ENCODE data around the gene EFCAB6.
A peak's percentile ranks its signal among the peaks of the same experiment; 100 is the strongest.

The EFCAB6 gene

DNA sequence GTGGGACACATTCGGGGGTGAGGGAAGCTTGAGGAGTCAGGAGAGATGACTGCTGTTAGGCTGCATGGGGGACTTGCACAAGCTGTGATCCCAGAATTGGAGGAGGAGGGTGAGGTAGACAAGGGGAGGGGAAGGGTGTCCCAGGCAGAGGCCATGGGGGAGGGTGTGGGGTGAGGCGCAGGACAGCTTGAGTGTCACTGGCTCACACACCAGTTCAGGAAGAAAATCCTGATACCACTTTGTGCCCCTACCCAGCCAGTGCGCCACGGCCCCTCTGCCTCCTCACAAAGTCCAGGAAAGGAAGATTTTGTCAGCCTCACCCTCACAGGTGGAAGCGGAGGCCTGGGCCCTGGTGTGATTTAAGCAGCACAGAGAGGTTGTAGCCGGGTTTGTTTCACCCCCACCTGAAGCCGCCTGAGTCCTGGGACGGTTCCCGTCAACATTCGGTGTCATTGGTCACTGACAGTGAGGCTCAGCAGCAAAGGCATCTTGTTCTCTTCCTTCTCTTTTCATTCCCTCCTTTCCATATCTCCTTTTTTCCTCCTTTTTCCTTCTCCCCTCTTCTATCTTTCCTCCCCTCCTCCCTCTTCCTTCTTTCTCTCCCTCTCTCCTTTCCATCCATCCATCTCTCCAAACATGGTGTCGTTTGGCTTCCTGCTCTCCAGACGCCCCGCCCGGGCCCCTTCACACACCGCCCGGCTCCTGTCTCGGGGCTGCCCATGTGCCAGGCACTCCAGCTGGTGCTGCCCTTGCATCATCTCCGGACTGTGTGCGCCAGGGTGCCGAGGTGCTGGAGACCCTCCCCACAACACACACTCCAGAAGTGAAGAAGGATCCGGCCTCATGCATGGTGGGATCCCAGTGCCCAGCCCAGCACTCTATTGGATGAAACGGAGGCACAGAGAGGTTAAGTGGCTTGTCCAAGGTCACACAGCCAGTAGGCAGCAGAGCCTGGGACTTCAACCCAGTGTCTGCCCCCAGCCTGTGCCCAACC, 311.0 kb downstream of the EFCAB6 start:
- Mint-ChIP-seq H3K27me3 (no peaks in the 10 kb centered on the region), H3K4me3 (no peak overlapping the region)
- no peak for ATAC-seq

DNA sequence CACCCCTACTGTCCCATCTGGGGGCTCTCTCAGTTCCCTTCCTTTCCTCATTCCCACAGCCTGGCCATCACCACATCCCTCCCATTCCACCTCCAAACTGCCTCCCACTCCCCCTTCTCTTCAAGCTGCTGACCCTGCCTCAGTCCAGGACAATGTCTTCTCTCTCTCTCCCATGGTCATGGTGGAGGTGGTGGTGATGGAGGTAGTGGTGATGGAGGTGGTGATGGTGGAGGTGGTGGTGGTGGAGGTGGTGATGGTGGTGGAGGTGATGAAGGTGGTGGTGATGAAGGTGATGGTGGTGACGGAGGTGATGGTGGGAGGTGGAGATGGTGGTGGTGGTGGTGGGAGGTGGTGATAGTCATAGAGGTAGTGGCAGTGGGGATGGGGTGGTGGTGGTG, 313.2 kb downstream of the EFCAB6 start:
- no peak overlapping the region for H3K4me3 Mint-ChIP-seq
- DNase-seq (no peak), ATAC-seq (peak; percentile 40)
- H3K27ac Mint-ChIP-seq = peak overlapping the region in 1 of 2 donors; percentile 27
- H3K9me3 Mint-ChIP-seq = no peaks in the 10 kb centered on the region
- H3K4me1 Mint-ChIP-seq = no peaks in the 10 kb centered on the region
- no peaks in the 10 kb centered on the region for H3K27me3 Mint-ChIP-seq

More for the DNA sequence above, 311.0 kb downstream of the EFCAB6 start:
- no peak for DNase-seq
- H3K27ac Mint-ChIP-seq = no peak overlapping the region
- H3K9me3 Mint-ChIP-seq = no peaks in the 10 kb centered on the region
- no peaks in the 10 kb centered on the region for H3K4me1 Mint-ChIP-seq

DNA sequence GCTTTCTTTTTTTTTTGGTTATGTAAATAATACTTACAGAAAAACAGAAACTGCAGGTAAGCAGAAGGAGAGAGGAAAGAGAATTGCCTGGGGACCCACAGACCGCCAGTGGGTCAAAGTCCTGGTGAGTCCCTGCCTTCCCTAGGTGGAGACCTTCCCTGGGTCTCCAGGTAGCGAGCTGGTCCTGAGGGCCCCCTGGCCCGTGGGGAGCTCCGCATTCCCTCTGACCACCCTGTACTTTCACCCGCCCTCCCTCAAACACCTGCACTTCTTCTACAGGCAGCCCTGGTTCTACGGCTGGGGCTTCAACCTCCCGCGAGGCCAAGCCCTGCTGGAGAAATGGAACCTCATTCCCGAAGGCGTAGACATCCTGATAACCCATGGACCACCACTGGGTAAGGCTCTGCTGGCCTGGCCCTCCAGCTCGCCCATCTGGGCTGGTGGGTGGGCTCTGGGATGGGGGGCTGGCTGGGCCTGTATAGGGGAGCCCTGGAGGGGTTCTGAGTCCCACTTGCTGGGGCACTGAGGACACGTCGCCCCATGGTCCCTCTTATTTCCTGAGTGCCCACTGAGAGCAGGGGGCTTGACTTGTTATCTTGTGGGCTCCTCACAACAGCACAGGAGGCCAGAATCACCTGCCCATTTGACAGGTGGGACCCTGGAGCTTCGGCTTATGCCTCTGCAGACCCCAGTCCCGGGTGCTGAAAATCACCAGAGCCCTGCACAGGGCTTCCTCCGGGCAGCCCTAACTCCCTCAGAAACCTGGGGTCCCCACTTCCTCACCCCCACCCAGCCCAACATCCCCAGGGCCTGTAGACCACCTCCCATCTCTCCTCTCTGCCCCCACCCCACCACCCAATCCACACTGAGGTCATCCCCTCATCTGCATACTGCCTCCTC, 313.9 kb downstream of the EFCAB6 start:
- no peaks in the 10 kb centered on the region for H3K9me3 Mint-ChIP-seq
- no peaks in the 10 kb centered on the region for H3K4me1 Mint-ChIP-seq
- no peak overlapping the region for H3K27ac Mint-ChIP-seq
- ATAC-seq (no peak), DNase-seq (no peak)
- H3K27me3 Mint-ChIP-seq = no peaks in the 10 kb centered on the region
- no peak overlapping the region for H3K4me3 Mint-ChIP-seq

DNA sequence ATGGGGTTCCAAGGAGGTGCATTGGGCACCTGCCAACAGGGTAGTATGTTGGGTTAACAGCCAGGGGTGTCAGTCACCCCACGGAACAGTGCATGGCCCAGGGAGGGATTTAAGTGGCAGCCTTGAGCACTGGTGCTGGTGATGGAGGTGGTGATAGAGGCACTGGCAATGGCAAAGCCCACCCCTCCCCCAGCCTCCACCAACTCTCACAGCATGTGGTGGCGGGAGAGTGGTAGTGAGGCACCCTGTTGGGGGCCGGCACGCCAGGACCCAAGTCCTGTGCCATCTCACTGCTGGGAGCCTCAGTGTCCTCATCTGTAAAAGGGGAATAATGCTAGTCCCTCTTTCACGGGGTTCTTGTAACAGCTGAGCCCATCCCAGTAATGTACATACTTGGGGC, 318.8 kb downstream of the EFCAB6 start:
- ATAC-seq (no peak), DNase-seq (no peak)
- H3K4me3 Mint-ChIP-seq = no peak overlapping the region
- H3K27ac Mint-ChIP-seq = no peak overlapping the region
- no peaks in the 10 kb centered on the region for H3K4me1 Mint-ChIP-seq
- no peaks in the 10 kb centered on the region for H3K27me3 Mint-ChIP-seq
- H3K9me3 Mint-ChIP-seq = peaks cover 5 to 8% of the 10 kb centered on the region in 2 donors

DNA sequence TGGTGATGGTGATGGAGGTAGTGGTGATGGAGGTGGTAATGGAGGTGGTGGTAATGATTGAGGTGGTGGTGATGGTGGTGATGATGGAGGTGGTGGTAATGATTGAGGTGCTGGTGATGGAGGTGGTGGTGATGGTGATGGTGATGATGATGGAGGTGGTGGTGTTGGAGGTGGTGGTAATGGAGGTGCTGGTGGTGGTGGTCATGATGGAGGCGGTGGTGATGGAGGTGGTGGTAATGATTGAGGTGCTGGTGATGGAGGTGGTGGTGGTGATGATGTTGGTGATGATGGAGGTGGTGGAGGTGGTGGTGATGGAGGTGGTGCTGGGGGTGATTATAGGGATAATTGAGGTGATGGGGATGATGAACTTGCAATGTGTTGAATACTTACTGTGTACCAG, 320.4 kb downstream of the EFCAB6 start:
- H3K27me3 Mint-ChIP-seq = no peaks in the 10 kb centered on the region
- H3K27ac Mint-ChIP-seq = peak overlapping the region in 1 of 2 donors; percentile 3
- ATAC-seq (no peak), DNase-seq (no peak)
- H3K9me3 Mint-ChIP-seq = peaks cover 5 to 8% of the 10 kb centered on the region in 2 donors
- no peaks in the 10 kb centered on the region for H3K4me1 Mint-ChIP-seq
- no peak overlapping the region for H3K4me3 Mint-ChIP-seq

DNA sequence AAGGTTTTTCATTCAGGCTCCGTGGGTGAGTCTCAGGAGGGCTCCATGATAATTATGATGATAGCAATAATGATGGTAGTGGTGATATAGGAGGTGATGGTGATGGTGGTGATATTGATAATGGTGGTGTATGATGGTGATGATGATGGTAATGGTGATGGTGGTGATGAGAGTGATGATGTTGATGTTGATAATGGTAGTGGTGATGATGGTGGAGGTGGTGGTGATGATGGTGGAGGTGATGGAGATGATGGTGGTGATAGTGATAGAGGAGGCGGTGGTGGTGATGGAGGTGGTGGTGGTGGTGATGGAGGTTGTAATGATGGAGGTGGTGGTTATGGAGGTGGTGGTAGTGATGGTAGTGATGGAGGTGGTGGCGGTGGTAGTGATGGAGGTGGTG, 320.9 kb downstream of the EFCAB6 start:
- no peaks in the 10 kb centered on the region for H3K4me1 Mint-ChIP-seq
- ATAC-seq = no peak
- no peaks in the 10 kb centered on the region for H3K27me3 Mint-ChIP-seq
- H3K27ac Mint-ChIP-seq = peak overlapping the region in 1 of 2 donors; percentile 3
- H3K9me3 Mint-ChIP-seq = peaks cover 5 to 8% of the 10 kb centered on the region in 2 donors
- no peak overlapping the region for H3K4me3 Mint-ChIP-seq
- no peak for DNase-seq

DNA sequence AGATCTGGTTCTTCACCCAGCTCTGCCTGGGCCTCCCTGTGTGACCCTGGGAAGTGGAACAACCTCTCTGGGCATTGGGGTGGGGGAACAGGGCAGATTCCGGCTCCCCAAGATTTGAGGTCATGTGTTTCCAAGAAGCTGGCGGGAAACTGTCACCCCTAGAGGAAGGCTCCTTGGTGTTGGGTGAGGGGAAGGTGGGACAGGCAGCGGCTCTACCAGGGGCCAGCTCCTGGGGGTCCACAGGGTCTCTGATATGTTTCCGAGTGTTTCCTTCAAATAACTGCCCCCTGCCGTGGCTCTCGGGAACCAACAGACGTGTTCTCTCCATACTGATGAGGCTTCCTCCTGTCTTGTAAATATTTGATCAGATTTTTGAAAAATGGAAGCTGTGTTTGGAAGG, 321.8 kb downstream of the EFCAB6 start:
- no peaks in the 10 kb centered on the region for H3K4me1 Mint-ChIP-seq
- DNase-seq (no peak), ATAC-seq (no peak)
- H3K27me3 Mint-ChIP-seq = no peaks in the 10 kb centered on the region
- H3K9me3 Mint-ChIP-seq = peaks cover 5 to 8% of the 10 kb centered on the region in 2 donors
- no peak overlapping the region for H3K27ac Mint-ChIP-seq
- H3K4me3 Mint-ChIP-seq = no peak overlapping the region

DNA sequence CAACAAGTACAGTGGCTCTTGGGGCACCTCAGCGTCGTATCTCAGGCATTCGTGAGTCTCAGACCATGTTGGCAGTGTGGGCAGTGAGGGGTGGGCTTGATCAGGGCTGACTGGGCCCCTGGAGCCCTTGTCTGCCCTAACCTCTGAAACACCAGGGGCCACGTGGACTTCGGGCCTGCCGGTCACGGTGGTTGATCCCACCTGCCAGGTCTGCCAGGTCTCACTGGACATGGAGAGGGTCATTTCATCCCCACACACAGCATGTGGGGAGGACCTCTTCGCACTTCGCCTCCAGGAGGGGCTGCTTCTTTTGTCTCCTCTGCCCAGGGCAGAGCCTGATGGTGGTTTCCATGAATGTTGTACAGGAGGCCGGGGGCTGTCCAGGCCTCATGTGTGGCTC, 323.2 kb downstream of the EFCAB6 start:
- Mint-ChIP-seq H3K27ac (no peak overlapping the region), H3K4me1 (no peaks in the 10 kb centered on the region), H3K9me3 (peaks cover 5 to 8% of the 10 kb centered on the region in 2 donors), H3K27me3 (no peaks in the 10 kb centered on the region), H3K4me3 (no peak overlapping the region)
- ATAC-seq = no peak
- no peak for DNase-seq

DNA sequence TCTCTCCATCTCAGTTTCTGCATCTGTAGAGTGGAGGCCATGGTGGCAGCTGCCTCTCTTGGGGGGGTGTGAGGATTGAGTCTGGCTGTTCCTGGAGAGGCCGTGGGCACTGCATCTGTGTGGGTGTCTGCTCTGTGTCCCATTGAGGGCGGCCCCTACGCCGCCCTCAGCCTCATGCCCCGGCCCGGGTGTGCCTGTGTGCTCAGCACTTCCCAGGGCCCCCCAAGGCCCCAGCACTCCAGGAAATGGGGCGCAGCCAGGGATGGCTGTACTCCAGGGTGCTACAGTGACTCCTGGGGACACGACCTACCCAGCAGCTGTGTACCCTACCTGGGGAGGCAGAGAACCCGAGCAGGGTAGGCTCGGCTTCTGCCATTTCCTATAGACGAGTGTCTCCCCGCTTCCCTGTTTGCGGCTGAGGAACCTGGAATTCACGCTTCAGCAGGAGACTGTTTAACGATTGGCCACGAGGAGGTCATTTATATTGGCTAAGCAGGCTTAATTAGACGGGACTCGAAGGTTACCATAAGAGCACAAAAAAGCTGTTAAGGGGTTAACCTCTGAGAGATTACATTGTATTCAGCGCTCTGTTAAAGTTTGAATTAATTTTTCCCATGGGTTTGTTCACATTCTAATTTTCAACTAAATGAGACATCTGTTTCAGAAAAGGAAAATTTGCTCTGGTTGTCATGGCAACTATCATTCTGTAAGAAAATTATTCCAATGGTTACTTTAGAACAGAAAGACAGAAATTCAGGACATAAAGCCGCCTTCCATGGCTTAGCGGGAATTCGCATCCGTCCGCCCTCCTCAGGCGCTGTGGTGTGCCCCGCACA, 323.9 kb downstream of the EFCAB6 start:
- DNase-seq (no peak), ATAC-seq (no peak)
- Mint-ChIP-seq H3K9me3 (peaks cover 5 to 8% of the 10 kb centered on the region in 2 donors), H3K27me3 (no peaks in the 10 kb centered on the region), H3K27ac (no peak overlapping the region), H3K4me1 (no peaks in the 10 kb centered on the region), H3K4me3 (no peak overlapping the region)

DNA sequence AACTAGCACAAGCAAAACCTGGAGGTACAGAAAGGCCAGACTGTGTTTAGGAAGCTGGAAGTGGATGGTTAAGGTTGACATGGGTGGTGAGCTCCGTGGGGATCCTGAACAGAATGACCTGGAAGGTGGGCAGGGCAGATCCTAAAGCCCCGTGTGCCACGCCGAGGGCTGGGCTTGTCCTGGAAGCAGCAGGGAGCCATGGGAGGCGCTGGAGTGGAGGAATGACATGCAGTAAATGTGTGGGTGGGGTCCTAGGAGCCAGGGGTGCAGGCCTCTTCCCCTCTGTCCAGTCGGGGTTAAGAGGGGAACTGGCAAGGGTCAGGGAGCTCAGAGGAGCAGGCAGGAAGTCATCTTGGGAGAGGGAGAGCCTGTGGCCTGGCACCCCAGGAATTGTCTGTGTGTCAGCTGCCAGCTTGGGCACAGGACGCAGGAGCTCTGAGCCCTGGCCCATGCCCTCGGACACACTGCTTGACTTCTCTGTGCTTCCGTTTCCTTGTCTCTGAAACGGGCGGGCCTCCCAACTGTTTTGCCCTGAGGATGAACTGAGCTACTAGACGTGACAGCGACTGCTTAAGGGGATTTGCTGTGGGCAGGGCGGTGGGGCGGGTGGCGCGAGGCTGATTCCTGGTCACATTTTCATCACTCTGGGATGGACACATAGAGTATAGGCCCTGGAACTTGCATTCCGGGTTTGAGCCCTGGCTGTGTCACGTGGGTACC, 324.6 kb downstream of the EFCAB6 start:
- peak overlapping the region in 1 of 2 donors; percentile 20 for H3K27ac Mint-ChIP-seq
- H3K4me1 Mint-ChIP-seq = no peaks in the 10 kb centered on the region
- H3K4me3 Mint-ChIP-seq = no peak overlapping the region
- no peaks in the 10 kb centered on the region for H3K27me3 Mint-ChIP-seq
- peaks cover 5 to 8% of the 10 kb centered on the region in 2 donors for H3K9me3 Mint-ChIP-seq
- DNase-seq (no peak), ATAC-seq (no peak)

DNA sequence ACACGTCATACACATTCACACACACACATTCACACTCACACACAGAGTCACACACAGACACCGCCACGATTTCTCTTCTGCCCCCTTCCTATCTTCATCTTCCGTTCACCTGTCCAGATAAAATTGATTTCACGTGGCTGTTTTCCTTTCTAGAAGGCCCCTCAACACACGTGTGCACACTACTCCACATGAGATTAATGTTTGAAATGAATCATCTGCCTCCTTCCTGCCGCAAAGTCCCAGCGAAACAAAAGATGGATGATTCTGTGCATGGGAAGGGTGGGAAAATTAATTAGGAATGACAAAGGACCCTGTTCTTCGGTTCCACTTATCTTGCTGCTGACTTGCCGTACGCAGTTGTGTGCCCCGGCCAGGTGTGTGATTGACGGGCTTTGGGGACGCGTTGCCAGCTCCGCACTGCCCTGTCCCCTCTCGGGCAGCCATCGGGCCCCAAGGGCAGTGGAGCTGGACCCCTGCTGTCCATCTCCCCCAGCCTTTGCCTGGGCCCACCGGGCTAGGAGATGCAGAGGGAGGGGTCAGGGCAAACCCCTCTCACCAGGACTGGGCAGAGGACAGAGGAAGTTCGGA, 326.5 kb downstream of the EFCAB6 start:
- ATAC-seq (no peak), DNase-seq (no peak)
- Mint-ChIP-seq H3K27ac (no peak overlapping the region), H3K4me3 (no peak overlapping the region), H3K4me1 (peaks cover 12% of the 10 kb centered on the region), H3K27me3 (no peaks in the 10 kb centered on the region), H3K9me3 (no peaks in the 10 kb centered on the region)

DNA sequence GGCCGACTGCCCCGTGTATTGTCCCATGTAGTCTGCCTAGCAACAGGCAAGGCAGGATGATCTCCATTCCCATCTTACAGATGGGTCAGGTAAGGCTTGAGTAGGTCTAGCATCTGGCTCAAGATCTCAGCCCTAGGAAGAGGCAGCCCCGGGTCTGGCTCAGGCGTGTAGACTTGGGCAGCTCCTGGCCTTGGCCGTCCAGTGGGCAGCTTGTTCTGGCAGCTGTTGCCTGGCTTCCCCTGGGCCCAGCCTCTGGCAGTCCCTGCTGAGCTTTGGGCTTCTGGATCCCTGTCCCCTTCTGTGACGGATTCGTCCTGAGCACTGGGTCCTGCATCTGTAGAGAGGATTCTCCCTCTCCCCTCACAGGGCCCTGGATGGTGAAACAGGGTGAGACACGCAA, 327.9 kb downstream of the EFCAB6 start:
- Mint-ChIP-seq H3K27ac (no peak overlapping the region), H3K9me3 (no peaks in the 10 kb centered on the region), H3K4me3 (no peak overlapping the region), H3K4me1 (peaks cover 12% of the 10 kb centered on the region), H3K27me3 (no peaks in the 10 kb centered on the region)
- ATAC-seq = no peak
- no peak for DNase-seq

DNA sequence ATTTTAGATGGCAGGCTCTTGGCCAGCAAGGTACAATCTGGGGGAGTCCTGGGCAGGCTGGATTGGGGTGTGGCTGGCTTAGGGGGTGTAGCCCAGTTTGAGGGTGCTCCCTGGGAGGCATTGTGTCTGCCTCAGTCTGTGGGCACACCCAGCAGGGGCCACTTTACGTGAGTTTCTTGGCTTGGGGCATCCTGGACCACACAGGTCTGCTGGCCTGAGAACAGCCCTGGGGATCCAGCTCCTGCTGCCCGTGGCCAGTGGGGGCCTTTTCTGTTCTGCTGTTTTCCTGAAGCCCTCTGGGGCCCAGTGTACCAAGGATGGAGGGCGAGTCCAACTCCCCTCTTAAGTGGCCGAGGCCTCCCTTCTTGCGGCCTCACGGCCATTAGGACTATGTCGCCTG, 328.4 kb downstream of the EFCAB6 start:
- Mint-ChIP-seq H3K9me3 (no peaks in the 10 kb centered on the region), H3K27me3 (no peaks in the 10 kb centered on the region), H3K4me1 (peaks cover 12% of the 10 kb centered on the region), H3K4me3 (no peak overlapping the region), H3K27ac (no peak overlapping the region)
- ATAC-seq (no peak), DNase-seq (no peak)

DNA sequence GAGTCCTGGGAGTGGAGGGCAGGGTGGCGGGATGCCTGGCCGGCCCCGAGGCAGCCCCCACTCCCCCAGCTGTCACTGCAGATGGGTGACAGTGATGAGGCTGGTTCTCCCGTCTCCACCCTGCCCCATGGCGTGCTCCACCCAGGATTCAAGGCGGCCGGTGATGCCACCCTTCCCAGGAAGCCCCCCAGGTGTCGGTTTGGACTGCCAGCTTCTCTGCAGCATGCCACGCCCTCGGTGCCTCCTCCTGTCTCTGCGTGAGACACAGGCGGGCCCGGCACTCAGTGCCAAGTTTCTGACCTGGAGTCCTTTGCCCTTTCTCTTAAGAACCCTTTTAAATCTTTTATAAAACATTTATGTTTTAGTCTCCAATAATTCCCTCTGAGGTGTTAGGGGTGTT, 328.8 kb downstream of the EFCAB6 start:
- peak overlapping the region in 1 of 2 donors; percentile 19 for H3K27ac Mint-ChIP-seq
- DNase-seq (no peak), ATAC-seq (no peak)

More for the DNA sequence above, 328.8 kb downstream of the EFCAB6 start:
- no peaks in the 10 kb centered on the region for H3K27me3 Mint-ChIP-seq
- no peaks in the 10 kb centered on the region for H3K9me3 Mint-ChIP-seq
- peaks cover 12% of the 10 kb centered on the region for H3K4me1 Mint-ChIP-seq
- H3K4me3 Mint-ChIP-seq = no peak overlapping the region
